Activated effector memory CD4-positive, alpha-beta T cell treated with Interleukin-2 at 50 U/mL for 16 hours (primary cell): Measurements from ENCODE around the gene BTBD9.
"Not testable (repeated sequence)": the region's sequence is repeated elsewhere in the genome, so short reads cannot be mapped to it uniquely, and the experiment has no call there.

Experiments used
- DNase-seq: peaks from one replicate; pipeline ENCODE4 v3.0.0-alpha.2; 2020

BTBD9 gene

DNA sequence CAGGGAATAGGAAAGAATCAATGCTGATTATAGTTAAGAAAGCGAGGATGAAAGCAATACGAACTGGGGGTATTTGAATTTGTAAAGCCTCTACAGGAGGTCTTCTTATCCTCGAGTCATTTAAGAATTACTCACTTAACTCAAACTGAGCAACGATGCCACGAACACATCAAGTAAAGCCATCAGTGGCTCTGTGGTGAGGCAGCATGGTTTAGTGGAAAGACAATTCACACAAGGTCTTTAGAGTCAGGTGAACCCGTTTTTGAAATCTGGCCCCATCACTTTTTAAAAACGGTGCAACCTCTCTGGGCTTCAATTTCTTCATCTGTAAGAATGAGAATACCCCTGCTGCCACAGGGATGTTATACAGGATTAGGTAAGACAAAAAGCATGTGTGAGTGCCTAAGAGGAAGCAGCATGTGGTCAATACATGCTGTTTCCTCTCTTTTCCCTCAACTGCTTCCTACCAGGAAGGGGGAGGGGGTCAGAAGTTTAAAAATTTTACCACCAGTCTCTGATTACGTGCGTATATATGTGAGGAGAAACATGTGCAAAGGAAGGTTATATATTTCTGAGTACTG is 162.0 kb downstream of the BTBD9 start:
- no peak for DNase-seq

- DNase-seq: no peak
Measured at GRCh38 chr6:38476888-38477287, 162.8 kb downstream of the BTBD9 start.

GRCh38 chr6:38476141-38476540 is 163.6 kb downstream of the BTBD9 start:
- DNase-seq: no peak

- no peak for DNase-seq
Measured at GRCh38 chr6:38470548-38470947, 169.2 kb downstream of the BTBD9 start.

DNA sequence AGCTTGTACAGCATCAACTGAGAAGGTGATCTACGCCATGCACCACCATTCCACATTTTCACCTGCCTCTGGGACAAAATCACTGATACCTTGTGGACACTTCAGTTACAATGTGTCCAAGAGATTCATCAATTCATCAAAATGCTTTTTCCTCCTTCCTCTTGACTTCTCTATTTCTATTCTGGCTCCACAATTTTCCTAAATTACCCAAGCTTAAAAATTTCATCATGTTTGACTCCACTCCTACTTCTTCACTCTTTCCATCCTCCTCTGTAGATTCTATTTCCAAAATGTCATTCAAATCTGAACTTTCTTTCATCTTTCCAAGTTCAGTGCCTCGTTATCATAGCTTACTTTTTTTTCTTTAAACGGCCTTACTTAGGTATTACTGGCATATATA is 172.2 kb downstream of the BTBD9 start:
- DNase-seq: no peak

GRCh38 chr6:38460186-38460585 is 179.5 kb downstream of the BTBD9 start:
- no peak for DNase-seq

- DNase-seq: no peak
Measured at GRCh38 chr6:38459291-38459690, 180.4 kb downstream of the BTBD9 start.

DNA sequence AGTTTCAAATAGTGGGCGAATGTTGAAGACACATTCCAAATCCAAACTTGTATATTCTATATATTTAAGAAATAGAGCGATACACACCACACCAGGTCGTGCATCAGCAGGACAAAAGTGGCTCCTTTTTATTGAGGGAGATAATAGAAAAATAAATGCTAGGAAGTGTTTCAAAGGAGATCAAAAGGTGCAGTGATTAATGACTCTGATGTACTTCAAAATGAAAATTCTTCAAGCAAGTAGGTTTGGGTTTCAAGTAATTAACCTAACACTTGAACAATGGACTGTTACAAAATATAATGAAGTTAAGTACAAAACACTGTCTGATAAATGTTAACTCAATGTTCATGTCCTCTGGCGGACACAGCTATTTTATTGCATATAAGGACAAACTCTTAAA is 185.9 kb downstream of the BTBD9 start:
- no peak for DNase-seq

- no peak for DNase-seq
Measured at GRCh38 chr6:38452816-38453660, 186.7 kb downstream of the BTBD9 start.

- DNase-seq: no peak
Measured at GRCh38 chr6:38450717-38451116, 189.0 kb downstream of the BTBD9 start.

DNA sequence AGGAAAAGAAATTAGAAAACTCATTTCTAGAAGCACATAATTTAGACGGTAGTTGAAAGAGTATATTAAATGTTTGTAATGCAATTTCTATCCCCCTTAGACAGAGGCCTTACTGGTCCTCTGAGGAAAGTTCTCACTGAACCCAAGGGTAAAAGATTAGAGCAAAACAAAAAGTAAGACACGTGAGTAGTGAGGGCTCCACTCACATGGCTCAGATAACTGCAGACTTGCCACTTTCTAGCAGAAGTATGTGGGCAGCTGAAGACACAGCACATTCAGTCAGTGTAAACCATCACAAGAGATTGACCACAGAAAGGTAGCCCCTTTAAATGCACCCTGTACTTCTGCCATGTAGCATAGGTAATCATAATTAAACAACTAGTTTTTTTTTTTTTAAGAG is 193.8 kb downstream of the BTBD9 start:
- no peak for DNase-seq

GRCh38 chr6:38445336-38445735 is 194.4 kb downstream of the BTBD9 start:
- DNase-seq: no peak

- no peak for DNase-seq
Measured at GRCh38 chr6:38443352-38444144, 196.2 kb downstream of the BTBD9 start.

- DNase-seq: no peak
Measured at GRCh38 chr6:38438097-38438496, 201.6 kb downstream of the BTBD9 start.

DNA sequence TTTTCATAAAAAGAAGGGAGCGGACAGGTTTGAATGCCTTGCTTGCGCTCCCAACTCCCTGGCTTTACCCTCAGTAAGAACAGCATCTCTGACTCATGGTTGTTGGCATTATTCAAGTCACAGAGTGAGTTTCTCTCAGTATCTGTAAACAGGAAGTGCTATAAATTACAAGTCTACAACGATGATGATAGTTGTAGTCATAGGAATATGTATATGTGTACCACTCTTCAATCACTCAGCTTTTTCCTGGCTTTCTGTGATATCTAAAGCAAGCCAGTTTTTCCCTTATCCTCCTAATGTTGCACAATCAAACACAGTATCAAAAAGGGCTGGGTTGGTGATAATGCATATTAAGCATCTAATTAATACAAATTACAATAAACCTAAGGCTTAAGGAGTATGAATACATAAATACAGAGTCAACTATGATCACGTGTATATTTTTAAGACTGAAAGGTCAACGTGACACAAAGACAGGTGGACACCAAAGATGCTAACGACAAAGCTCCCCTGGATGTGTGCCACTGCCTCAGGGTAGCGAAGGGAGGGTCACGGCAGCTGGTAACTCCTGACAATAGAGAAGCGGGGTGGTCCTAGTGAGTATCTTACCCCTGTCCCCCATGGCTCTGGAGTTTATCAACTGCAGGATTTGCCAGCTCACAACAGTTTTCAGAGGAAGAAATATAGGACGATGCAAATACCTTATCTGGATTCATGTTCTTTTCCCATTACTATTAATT is 202.8 kb downstream of the BTBD9 start:
- DNase-seq: no peak

DNA sequence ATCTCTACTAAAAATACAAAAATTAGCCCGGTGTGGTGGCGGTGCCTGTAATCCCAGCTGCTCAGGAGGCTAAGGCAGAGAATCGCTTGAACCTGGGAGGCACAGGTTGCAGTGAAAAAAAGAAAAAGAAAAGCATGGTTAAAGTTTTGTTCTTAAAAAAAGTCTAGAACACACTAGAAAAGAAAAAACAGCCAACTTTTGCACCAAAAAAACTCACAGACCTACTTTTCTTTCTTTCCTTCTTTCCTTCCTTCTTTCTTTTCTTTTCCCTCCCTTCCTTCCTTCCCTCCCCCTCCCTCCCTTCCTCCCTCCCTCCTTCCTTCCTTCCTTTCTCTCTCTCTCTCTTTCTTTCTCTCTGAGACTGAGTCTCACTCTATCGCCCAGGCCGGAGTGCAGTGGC is 204.4 kb downstream of the BTBD9 start:
- no peak for DNase-seq

GRCh38 chr6:38434051-38434450 is 205.7 kb downstream of the BTBD9 start:
- DNase-seq: no peak

DNA sequence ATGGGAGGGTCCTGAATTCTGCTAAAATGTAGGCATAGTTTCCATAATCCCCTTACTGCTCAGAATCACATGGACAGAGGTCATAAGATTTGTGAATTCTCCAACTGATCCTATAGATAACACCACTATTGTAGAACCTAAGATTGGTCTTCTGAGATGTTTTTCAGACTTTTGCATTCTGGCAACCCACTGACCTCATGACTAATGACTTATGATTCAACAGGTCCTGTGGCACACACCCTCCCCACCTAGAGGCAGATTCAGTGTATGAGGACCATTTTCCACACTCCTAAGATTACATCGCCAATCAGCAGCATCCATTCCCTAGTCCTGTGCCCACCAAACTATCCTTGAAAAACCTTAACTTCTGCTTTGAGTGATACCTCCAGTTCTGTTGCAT is 207.2 kb downstream of the BTBD9 start:
- DNase-seq: no peak

GRCh38 chr6:38432079-38432478 is 207.7 kb downstream of the BTBD9 start:
- no peak for DNase-seq

GRCh38 chr6:38429546-38429945 is 210.2 kb downstream of the BTBD9 start:
- DNase-seq: no peak

GRCh38 chr6:38427492-38428210 is 212.1 kb downstream of the BTBD9 start:
- DNase-seq: no peak

DNA sequence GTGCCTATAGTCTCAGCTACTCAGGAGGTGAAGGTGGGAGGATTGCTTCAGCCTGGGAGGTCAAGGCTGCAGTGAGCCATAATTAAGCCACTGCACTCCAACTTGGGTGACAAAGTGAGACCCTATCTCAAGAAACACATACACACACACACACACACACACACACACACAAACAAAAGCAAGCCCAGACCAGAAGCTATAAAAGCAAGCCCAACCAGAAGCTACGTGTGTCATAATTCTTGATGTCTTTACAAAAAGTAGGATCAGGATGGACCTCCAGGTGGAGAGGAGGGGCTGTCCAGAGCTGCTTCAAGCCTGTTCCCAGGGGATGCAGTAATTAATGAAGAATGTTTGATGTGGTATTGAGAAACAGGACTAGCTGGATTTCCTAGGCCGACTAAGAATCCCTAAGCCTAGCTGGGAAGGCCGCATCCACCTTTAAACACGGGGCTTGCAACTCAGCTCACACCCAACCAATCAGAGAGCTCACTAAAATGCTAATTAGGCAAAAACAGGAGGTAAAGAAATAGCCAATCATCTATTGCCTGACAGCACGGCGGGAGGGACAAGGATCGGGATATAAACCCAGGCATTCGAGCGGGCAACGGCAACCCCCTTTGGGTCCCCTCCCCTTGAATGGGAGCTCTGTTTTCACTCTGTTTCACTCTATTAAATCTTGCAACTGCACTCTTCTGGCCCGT is 213.8 kb downstream of the BTBD9 start:
- DNase-seq: not testable (repeated sequence)
